G401 (cell line): Measurements from ENCODE around the gene PRPS2. TPM values are rescaled to one million over a fixed set of nuclear protein-coding genes. Genes with fewer than 3 reads are reported as not detected.

ENCODE experiments used
- DNase-seq: peaks from one replicate; pipeline ENCODE4 v3.0.0-alpha.2; 2015; ENCODE audit warnings: low spot score
- in situ Hi-C: cut with HindIII; loops from 2 replicates; pipeline ENCODE4 v1.10.0; 2016; ENCODE audit warnings: low sequenced_read_pairs, mixed read lengths
- total RNA-seq: library from RNA; depleted of rRNA; stranded (reverse); fragments of >200 nt; shearing (Covaris generic); gene quantifications from 2 replicates; pipeline ENCODE4 v1.2.3, GENCODE V29; 2014

The PRPS2 gene
- total RNA-seq, 1 experiment from 2014 or later = 79.7 TPM

DNA sequence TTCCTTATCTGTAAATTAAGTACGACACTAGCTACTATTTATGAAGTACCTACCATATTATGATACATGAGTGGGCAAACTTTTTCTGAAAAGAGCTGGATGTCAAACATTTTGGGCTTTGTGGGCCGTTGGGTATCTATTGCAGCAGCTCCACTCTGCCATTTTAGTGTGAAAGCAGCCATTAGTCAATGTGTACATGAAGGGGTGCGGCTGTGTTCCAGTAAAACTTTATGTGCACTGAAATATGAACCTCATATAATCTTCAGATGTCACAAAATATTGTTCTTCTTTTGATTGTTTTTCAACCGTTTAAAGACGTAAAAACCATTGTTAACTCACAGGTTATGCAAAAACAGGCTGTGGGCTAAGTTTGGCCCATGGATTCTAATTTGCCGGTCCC lies 14.1 kb downstream of the PRPS2 start:
- DNase-seq = no peak
- in situ Hi-C loops = no loop called here

DNA sequence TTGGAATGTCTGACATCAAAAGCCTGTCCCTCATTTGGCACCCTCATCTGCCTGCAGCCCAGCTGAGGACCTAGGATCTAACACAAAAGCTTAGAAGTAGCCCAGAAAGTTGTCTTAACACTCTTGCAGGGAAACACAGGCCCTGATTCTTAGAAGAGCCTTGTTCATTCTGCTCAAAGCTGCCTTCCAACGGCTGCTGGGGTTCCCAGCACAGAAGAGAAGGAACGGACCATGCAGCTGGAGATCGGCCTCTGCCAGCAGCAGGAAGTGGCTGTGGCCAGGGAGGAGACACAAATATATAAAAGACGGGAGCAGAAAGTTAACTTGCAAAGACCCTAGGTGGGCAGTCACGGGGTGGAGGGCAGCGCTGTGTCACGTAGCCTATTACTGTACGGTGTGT lies 20.4 kb downstream of the PRPS2 start:
- in situ Hi-C loops = no loop called here
- no peak for DNase-seq

DNA sequence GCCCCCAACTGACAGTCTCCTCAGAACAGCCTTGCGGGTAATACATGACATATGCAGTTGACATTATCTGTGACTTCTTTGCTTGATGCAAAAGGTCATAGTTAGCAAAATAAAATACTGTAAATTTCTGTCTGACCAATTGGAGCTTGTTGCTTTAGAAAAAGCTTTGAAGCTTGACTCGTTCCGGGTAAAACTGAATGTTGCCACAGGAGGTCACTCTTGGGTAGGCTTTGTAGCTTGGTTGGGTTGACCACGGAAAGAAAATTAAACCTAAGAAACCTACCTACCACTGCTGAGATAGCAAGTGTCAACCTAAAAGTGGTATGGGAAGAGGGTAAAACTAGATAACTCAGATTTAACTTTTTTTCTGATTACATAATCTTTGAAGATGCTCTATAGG lies 23.2 kb downstream of the PRPS2 start:
- DNase-seq = peak; percentile 57
- in situ Hi-C loops = no loop called here

DNA sequence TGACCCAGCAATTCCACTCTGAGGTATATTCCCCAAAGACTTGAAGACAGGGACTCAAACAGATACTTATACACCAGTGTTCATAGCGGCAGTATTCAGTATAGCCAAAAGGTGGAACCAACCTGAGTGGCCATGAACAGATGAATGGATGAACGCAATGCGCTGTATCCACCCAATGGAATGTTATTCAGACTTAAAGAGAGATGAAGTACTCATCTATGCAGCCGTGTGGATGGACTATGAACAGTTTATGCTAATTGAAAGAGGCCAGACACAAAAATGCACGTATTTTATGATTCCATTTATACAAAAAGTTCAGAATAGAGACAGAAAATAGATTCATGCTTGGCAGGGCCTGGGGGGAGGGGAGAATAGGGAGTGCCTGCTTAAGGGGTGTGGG lies 26.3 kb downstream of the PRPS2 start:
- no peak for DNase-seq
- in situ Hi-C loops = no loop called here

DNA sequence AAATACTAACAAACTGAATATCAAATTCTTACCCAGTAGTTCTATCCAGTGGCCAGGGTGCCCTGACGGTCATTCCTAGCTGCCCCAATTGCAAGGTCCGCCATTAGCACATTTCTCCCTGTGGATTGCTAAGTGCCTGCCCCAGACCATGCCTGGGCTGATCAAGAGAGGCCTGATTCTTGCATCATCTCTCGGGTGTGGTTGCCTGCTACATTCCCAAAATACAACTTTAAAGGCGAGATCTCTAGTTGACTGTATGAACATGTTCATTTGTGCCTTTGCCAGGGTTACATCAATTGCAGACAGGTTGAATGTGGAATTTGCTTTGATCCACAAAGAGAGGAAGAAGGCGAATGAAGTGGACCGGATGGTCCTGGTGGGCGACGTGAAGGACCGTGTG lies 28.0 kb downstream of the PRPS2 start:
- DNase-seq = no peak
- in situ Hi-C loops = no loop called here

DNA sequence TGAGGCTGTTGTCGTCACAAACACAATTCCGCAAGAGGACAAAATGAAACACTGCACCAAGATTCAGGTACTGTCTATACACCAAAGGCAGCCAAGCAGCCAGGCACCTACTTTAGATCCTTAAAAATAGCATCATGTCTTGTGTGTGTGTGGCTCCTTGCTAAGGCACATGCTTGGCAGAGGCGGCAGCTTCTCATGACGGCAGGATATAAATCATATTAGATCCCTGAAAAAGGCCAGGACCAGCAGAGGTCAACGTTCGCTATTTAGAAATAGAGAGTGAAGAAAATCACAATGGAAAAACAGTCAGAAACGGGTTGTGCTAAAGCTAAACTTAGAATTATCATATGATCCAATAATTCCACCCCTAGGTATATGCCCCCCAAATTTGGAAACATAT lies 29.5 kb downstream of the PRPS2 start:
- in situ Hi-C loops = no loop called here
- DNase-seq = no peak

DNA sequence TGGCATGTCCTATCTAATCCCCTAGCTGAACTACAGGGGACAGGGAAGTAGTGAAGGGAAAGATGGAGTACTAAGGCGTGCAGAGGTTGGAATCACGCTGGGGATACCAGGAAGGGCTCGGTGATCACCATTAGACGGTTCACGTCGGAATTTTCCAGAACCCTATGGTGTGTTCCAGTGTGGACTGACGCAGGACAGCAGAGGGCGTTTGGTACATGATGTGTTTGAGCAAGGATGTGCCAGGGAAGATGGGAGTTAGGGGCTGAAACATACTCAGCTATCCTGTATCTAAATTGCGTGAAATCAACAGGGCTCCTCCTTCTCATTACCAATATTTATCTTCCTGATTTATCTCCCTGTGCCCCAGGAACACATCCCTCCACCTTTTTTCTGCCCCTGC lies 33.7 kb downstream of the PRPS2 start:
- in situ Hi-C loops = no loop called here

DNA sequence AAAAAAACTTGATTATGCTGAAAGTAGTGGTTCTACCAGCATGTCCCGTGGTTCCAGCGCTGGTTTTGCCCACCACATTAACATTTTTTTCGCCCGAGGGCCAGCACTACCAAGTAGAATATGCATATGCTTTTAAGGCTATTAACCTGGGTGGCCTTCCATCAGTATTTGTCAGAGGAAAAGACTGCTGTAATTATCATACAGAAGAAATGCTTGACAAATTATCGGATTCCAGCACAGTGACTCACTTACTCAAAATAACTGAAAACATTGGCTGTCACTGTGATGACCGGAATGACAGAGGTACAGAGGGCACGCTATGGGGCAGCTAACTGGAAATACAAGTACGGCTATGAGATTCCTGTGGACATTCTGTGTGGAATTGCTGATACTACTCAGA lies 34.6 kb downstream of the PRPS2 start:
- in situ Hi-C loops = no loop called here
- no peak for DNase-seq

More for the DNA sequence above, 33.7 kb downstream of the PRPS2 start:
- DNase-seq = peak; percentile 6

DNA sequence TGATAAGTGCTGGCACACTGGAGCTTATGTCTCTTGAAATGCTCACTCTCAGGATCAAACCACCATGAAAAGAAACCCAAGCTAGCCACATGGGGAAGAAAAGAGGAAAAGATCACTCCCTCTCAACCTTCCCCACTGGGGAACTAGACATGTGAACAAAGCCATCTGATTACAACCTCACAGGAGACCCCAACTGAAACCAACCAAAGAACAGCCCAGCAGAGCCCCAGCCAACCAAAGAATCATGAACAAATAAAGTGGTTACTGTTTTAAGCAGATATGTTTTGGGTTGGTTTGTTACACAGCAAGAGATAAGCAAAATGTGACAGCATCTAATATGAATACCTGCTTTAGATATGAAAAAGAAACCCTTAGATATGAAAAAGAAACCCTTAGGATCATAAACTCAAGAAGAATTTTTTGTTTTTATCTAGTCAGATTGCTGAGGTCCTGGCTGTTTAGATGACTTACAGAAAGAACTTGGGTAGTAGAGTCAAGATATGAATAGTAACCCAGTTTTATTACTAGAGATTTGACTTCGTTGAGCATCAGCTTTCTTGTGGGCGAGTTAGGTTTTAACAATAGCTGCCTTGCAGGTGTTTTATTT lies 52.0 kb downstream of the PRPS2 start:
- in situ Hi-C loops = no loop called here
- no peak for DNase-seq

DNA sequence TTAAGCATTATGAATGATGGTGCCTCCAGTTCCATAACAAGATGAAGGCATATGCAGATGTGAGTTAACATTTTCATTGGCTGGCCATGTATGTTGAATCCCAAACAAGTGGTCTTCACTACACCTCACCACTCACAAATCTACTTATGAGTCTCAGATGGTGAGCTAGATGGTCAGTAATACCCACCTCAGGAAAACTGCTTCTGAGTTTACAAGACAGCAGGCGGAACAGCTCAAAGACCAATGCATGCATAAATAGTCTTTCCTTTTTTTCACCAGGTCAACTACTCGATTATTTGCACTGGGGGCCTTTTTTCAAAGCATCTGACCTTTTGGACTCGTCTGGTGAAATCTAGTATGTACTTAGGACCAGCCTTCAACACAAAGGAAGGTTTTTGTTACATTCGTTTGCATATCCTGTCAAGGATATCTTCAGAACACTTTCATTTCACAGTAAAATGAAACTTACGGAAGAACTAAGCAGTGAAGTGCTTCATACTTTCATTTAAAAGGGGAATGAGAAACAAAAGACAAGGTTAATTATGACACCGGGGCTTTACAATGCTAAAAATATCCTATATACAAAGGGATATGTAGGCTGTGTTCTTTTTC lies 52.6 kb downstream of the PRPS2 start:
- no peak for DNase-seq
- in situ Hi-C loops = no loop called here

DNA sequence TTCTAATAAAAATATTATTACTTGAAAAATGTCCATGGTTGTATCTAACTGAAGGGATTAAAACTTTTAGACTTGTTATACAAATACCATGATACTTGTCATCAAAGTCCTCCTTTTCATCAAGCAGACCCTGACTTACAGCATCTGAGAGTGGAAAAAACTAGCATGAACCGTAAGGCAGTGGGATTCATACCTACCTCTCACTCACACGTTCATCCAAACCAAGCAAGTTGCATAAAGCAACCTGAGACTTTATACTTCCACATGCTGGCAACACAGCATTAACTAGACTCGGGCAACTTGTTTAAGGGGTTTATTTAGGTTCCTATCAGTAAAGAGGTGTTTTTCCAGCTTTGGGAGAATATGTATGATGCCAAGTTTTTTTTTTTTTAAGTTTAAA lies 53.1 kb downstream of the PRPS2 start:
- in situ Hi-C loops = no loop called here
- DNase-seq = no peak

DNA sequence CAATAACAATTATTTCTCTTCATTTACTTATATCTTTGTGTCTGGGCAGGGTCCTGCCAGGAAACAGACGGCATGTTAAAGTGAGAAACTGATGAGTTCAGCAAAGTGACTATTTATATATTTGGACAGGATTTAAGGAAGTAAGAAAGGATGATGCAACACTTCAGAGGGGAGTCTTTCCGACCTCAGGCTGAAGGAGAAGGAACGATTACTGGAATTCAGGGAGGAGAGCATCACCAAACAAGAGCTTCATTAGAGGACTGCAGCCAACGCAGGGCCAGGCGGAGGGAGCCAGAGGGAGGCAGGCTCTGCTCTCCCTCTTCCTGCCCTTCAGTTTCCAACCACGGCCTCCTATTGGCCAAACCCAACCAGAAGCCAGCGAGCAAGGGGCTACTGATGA lies 74.1 kb downstream of the PRPS2 start:
- DNase-seq = no peak
- in situ Hi-C loops = no loop called here

DNA sequence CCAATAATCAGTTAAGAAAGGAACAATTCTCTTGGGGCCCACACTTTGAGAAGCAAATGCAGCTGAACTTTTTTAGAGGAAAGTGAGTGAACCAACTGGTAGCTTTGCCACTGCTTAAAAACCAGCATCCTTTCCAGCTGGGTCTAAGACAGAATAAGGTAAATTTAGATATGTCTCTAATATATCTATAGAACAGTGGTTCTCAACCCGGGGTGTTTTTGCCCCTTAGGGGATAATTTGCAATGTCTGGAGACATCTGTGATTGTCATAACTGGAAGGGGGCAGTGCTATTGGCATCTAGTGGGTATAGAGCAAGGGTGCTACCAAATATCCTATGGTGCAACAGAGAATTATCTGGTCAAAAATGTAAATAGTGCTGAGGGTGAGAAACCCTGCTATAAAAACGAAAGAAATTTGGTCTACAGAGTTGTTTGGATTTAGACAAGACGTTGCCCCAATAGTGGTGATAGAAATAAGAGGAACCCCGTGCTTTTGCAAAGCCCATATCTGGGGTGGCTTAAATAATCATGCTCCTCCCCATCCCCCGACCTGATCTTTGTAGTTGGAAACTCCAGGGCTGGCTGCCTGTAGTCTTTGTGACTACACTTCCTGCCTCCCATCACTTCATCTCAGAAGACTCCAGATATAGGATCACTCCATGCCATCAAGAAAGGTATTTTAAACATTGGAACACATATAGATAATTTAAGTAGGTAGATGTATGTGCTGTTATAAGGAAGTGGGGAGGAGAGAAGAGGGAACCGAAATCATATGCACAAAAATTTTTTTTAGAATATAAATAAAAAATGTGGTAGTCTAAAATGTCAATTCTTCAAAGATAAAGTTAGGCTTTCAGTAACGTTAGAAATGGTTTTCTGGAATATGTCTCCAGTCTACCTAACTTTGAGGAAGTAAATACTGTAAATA lies 75.5 kb downstream of the PRPS2 start, which contains the start of gene TLR7:
Gene TLR7 (plus strand): TSS at position 622 of the 927 bp plus-strand sequence. CDS start 507 bp downstream, outside the sequence.
- DNase-seq = no peak
- in situ Hi-C loops = no loop called here

DNA sequence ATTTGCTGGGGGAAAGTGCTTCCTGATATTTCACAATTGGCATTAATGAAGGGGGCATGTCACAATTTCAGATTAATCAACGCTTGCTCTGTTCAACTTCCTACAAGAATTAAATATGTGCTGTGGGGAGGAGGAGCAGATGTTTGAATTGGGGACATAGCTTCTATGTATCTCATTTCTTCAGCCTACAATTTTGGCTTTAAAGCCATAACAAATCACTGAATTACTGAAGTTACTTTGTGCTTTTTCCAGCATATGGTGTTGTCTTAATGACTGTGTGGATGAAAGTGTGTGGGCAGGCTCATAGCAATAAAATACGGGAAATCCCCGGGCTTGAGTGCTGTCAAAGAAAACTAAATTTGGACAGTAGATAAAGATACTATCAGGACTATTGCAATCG lies 76.5 kb downstream of the PRPS2 start:
- no peak for DNase-seq
- in situ Hi-C loops = no loop called here

DNA sequence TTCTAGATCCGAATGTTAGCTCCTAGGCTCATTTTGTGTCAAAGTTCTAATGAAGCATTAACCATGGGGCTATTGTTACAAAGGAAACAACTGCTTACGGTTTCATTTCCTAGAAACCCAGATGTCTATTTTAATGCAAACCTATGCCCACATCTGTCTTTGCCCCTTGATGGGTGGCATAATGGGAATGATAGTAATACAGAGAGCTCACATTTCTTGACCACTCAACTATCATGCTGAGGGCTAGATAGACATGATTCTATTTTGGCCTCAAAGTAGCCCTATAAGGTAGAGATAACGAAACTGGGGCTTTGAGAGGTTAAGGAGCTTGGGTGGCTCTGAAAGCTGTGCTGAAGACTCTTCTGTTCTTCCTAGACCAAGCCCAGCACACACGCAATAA lies 77.5 kb downstream of the PRPS2 start:
- in situ Hi-C loops = no loop called here
- DNase-seq = no peak

DNA sequence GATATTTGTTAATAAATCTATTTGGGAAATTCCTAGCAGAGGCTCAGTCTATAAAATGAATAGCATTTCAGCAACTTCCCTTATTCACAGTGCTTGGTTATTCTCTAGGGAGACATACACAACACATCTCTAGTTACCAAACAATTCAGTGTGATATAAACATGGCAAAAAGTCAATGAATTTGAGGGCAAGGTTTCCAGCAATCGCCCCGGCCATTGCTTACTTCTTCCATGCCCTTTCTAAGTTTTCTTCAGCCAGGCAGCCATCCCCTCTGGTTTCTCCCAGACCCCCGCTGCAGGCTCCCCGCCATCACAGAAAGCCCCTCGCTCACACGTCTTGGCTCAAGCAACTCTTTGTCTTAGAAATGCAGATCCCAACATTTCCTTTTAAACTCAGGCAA lies 80.0 kb downstream of the PRPS2 start:
- in situ Hi-C loops = no loop called here
- DNase-seq = no peak

DNA sequence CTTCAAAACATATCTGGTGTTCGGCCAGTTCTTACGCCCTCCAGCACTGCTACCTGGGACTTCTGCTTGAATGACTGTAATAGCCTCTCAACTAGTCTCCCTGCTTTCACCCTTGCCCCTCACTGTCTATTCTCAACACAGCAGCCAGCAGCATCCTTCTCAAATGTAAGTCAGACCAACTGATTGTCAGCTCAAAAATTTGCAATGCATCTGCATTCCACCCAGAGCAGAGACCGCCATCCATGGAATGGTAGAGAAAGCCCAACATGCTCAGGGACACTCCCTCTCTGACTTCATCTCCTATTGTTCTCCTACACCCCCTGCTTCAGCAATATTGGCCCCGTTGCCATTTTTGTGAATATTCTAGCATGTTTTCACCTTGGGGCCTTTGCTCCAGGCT lies 81.5 kb downstream of the PRPS2 start:
- no peak for DNase-seq
- in situ Hi-C loops = no loop called here
